Stimulated activated CD4-positive, alpha-beta T cell treated with anti-CD3 and anti-CD28 coated beads, Interleukin-4, amount 100 ng/mL, for 1 hour (primary cell): ENCODE data around the gene PMF1.
"Not testable (repeated sequence)": the region's sequence is repeated elsewhere in the genome, so short reads cannot be mapped to it uniquely, and the experiment has no call there.

ENCODE experiments used
- DNase-seq: peaks from one replicate; pipeline ENCODE4 v3.0.0-alpha.2; 2020

PMF1 gene, protein sequence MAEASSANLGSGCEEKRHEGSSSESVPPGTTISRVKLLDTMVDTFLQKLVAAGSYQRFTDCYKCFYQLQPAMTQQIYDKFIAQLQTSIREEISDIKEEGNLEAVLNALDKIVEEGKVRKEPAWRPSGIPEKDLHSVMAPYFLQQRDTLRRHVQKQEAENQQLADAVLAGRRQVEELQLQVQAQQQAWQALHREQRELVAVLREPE

DNA sequence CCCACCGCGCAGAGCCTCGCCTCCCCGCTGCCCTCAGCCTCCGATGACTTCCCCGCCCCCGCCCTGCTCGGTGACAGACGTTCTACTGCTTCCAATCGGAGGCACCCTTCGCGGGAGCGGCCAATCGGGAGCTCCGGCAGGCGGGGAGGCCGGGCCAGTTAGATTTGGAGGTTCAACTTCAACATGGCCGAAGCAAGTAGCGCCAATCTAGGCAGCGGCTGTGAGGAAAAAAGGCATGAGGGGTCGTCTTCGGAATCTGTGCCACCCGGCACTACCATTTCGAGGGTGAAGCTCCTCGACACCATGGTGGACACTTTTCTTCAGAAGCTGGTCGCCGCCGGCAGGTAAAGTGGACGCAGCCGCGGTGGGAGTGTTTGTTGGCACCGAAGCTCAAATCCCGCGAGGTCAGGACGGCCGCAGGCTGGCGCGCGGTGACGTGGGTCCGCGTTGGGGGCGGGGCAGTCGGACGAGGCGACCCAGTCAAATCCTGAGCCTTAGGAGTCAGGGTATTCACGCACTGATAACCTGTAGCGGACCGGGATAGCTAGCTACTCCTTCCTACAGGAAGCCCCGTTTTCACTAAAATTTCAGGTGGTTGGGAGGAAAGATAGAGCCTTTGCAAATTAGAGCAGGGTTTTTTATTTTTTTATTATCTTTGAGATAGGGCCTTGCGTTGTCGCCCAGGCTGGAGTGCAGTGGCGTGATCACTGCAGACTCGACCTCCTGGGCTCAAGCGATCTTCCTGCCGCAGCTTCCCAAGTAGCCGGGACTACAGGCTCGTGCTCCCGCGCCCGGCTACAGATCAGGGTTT, at the start of gene PMF1:
Gene PMF1 (plus strand): TSS at position 175 of the 811 bp plus-strand sequence. CDS start 9 bp downstream, at position 184.
- DNase-seq = peak; percentile 95

DNA sequence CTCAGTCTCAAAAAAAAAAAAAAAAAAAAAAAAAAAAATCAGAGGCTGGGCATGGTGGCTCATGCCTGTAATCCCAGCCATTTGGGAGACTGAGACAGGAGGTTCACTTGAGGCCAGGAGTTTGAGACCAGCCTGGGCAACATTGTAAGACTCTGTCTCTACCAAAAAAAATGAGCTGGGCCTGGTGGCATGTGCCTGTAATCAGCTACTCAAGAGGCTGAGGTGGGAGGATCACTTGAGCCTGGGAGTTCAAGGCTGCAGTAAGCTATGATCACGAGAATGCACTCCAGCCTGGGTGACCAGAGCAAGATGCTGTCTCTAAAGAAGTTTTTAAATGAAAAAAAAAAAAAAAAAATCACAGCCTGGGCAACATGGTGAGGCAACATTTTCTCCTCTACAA, 49.1 kb upstream of the PMF1 start:
- DNase-seq = no peak

DNA sequence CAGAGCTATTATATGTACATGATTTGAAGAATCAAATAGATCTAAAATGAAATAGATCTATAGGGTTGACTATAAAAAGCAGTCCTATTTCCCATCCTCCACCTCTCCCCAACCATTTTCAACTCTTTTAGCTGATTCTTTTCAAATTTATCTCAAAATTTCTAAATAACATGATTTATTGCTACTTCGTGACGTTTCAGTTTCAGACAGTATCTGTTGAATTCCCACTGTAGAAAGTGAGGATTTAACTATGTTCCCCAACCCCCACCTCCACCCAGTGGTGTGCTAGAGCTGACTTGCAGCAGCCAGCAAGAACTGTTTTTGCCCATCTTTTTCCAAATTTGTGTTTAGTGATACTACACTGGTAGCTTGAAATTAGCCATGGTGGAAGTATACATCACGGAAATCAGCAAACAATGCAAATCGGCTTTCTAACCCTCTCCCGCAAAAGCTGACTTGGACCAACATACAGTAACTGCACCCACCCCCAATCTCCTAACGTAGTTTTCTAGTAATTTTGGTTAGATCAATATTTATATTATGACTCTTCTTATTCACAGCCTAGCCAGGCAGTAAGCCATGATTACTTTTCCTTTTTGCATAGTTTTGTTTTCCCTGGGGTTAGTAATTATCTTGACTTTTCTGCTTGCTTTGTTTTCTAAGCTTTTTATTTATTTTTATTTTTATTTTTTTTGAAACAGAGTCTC, 48.5 kb upstream of the PMF1 start:
- no peak for DNase-seq

DNA sequence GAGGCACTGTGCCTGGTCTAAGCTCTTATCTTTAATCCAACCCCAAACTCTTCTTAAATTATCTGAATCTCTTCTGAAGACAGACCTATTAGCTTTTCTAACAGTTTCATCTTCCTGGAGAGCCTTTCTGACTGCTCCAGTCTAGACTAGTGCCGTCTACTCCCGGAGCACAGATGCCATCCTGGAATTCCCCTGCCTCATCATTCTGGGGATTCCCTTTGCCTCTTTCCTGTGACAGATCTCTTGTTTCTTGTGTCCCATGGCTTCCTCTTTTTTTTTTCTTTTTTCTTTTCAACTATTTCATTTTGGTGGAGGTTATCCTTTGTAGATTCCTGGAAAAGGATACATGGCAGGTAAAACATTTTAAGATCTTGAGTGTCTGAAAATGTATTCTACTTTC, 47.7 kb upstream of the PMF1 start:
- DNase-seq = no peak

DNA sequence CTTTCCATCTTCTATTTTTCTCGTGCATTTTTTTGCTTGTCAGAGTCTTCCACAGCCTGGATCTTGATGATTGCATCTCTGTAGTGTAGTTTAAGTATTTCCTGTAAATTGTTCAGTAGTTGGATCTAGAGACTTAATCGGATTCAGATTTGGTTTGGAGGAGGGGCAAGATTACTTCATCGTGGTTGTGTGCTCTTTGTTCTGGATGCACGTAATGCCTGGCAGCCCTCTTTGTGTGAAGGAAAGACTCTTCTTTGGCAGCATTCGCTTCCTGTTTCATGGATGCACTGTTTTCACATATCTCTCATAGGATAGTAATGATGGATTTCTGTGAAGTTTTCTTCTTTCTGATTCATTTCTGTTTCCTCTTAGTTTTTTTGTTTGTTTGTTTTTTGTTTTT, 45.3 kb upstream of the PMF1 start:
- no peak for DNase-seq

DNA sequence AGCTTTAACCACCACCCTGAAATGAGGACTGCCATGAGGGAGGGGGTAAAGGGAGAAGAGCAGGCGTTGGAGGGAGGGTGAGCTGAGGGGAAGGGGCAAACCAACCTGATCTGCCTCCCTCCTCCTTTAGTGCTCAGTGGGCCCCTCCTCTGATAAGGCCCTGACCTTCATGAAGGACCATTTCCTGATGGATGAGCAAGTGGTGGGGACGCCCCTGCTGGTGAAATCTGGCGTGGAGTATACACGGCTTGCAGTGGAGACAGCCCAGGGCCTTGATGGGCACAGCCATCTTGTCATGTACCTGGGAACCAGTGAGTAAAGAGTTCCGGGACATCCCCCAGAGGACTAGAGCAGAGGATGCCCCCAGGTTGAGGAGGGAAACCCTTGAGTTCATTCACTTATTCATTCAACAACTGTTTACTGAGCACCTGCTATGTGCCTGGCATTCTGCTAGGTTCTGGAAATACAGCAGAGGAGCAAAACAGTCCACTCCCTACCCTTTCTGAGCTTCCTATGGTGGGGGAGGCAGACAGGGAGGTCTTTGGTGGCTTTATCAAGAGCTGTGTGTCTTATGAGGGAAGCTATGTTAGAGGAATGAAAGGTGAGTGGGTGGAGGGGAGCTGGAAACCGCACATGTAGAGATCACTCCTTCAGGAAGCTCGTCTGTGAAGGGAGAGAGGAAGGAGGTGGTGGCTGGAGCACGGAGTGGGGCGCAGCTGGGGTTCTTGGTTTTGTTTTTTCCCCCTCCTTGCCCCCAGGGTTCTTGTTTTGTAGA, 39.9 kb upstream of the PMF1 start:
- DNase-seq = no peak

DNA sequence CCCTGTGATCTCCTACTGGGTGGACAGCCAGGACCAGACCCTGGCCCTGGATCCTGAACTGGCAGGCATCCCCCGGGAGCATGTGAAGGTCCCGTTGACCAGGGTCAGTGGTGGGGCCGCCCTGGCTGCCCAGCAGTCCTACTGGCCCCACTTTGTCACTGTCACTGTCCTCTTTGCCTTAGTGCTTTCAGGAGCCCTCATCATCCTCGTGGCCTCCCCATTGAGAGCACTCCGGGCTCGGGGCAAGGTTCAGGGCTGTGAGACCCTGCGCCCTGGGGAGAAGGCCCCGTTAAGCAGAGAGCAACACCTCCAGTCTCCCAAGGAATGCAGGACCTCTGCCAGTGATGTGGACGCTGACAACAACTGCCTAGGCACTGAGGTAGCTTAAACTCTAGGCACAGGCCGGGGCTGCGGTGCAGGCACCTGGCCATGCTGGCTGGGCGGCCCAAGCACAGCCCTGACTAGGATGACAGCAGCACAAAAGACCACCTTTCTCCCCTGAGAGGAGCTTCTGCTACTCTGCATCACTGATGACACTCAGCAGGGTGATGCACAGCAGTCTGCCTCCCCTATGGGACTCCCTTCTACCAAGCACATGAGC, 36.1 kb upstream of the PMF1 start:
- no peak for DNase-seq

DNA sequence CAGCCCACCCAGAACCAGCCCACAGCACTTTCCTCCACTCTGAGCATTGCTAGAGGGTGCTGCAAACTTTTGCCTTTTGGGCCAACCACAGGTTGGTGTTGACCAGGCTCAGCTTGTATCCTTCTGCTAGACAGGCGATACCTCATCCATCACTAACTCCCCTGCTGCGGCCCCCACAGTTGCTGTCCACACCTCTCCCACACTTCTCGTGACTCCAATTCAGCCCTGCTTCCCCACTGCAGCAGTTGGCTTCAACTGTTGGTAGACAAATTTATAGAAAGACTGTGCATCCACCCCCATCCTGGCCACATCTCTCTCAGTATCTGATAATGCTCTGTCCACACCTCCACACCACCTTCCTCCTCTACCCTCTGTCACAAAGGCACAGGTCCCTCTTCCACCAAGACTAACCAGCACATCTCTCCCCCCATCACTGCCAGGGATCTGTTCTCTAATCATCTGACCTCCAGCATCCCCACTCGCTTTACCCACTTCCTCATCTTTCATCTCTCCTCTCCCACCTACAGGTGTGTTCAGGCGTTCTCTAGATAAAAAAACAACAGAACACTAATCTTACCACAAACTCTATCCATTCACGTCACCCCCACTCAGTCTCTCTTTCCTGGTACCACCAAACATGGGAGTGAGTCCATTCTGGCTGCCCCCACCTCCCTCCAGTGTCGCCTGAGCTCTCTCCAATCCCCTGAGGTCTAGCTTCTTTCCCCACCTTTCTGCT, 34.7 kb upstream of the PMF1 start:
- no peak for DNase-seq

DNA sequence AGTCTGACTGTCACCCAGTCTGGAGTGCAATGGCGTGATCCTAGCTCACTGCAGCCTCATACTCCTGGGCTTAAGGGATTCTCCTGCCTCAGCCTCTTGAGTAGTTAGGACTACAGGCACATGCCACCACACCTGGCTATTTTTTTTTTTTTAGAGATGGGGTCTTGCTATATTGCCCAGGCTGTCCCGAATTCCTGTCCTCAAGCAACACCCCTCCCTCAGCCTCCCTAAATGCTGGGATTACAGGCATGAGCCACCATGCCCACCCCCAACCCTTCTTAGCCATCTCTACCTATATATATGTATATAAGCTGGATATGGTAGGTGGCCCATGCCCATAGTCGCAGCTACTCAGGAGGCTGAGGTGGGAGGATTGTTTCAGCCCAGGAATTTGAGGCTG, 32.3 kb upstream of the PMF1 start:
- no peak for DNase-seq

DNA sequence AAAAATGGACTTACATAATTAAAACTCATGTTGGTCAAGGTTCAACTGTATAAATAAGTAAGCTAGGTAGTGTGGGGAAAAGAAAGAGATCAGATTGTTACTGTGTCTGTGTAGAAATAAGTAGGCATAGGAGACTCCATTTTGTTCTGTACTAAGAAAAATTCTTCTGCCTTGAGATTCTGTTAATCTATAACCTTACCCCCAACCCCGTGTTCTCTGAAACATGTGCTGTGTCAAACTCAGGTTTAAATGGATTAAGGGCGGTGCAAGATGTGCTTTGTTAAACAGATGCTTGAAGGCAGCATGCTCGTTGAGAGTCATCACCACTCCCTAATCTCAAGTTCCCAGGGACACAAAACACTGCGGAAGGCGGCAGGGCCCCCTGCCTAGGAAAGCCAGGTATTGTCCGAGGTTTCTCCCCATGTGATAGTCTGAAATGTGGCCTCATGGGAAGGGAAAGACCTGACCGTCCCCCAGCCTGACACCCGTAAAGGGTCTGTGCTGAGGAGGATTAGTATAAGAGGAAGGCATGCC, 31.3 kb upstream of the PMF1 start:
- DNase-seq = not testable (repeated sequence)

DNA sequence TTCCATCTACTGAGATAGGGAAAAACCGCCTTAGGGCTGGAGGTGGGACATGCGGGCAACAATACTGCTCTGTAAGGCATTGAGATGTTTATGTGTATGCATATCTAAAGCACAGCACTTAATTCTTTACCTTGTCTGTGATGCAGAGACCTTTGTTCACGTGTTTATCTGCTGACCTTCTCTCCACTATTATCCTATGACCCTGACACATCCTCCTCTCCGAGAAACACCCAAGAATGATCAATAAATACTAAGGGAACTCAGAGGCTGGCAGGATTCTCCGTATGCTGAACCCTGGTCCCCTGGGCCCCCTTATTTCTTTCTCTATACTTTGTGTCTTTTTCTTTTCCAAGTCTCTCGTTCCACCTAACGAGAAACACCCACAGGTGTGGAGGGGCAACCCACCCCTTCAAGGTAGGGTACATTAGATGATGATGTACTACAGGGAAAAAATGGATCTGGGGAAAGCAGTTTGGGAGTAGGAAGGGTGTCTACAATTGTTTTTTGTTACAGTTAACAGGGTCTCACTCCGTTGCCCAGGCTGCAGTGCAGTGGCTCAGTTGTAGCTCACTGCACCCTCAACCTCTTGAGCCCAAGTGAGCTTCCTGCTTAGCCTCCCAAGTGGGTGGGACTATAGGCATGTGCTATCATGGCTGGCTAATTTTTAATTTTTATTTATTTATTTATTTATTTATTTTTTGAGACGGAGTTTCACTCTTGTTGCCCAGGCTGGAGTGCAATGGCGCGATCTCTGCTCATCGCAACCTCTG, 30.6 kb upstream of the PMF1 start:
- DNase-seq = not testable (repeated sequence)

DNA sequence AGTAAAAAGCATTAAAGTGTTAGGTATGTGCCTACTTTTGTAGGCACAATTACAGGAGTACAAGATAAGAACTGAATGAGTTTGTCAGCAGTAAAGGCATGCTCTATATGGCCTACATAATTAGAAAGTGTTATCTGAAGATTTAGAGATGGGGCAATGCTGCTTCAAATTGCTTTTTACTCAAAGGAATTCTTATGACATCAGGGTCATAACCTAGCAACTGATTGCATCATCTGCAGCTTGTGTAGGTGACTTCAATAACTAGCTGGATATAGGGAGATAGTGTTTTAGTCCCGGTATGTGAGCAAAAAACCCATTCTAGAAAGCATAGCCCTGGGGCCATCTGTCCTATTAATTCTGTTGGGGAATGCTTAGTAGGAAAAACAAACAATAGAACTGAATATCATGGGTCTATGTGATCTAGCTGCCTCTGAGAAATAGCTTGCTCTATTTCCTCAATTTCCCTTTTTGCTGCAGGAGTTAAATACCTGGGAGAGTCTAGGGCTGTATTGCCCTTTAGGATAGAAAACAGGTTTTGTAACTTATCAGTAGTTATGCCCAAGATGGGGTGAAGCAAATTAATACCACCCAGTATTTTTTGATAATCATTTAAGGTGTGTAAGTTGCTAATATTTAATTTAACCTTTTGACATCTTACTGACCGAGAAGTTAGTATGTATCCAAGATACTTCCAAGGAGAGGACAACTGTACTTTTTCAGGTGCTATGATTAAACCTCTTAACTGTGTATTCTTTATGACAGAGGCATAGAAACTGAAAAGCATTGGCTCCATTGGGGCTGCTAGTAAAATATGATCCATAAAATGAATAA, 26.2 kb upstream of the PMF1 start:
- DNase-seq = not testable (repeated sequence)

DNA sequence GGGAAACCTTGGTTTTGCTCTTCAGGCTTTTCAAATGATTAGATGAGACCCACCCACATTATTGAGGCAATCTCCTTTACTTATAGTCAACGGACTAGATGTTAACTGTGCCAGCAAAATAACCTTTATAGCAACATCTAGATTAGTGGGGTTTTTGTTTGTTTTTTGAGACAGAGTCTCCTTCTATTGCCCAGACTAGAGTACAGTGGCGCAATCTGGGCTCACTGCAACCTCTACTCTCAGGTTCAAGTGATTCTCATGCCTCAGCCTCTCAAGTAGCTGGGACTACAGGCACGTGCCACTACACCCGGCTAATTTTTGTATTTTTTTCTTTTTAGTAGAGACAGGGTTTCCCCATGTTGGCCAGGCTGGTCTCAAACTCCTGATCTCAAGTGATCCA, 22.5 kb upstream of the PMF1 start:
- not testable (repeated sequence) for DNase-seq

DNA sequence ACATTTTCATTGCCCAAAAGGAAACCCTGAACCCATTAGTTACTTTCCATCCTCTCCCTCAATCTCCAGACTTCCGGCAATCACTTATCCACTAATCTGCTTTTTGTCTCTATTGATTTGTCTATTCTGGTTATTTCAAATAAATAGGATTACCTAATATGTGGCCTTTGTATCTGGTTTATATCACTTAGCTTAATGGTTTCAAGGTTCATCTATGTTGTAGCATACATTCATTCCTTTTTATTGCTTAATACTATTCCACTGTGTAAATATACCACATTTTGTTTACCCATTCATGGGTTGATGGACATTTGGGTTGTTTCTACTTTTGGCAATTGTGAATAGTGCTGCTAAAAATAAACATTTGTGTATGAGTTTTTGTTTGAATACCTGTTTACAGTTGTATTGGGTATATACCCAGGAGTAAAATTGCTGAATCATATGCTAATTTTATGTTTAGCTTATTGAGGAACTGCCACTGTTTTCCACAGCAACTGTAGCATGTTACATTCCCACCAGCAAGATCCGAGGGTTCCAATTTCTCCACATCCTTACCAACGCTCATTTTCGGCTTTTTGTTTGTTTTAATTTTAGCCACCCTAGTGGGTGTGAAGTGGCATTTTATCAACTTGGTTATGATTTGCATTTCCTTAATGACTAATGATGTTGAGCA, 21.4 kb upstream of the PMF1 start:
- no peak for DNase-seq

DNA sequence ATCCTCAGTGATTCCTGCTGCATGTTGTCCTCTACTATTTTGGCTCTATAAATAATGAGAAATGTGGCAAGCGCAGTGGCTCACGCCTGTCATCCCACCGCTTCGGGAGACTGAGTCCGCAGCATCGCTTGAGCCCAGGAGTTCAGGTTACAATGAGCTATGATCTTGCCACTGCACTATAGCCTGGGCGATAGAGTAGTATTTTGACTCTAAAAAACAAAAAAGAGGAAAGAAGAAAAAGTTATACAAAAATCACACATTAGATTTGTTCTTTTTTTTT, 19.7 kb upstream of the PMF1 start:
- DNase-seq = no peak

DNA sequence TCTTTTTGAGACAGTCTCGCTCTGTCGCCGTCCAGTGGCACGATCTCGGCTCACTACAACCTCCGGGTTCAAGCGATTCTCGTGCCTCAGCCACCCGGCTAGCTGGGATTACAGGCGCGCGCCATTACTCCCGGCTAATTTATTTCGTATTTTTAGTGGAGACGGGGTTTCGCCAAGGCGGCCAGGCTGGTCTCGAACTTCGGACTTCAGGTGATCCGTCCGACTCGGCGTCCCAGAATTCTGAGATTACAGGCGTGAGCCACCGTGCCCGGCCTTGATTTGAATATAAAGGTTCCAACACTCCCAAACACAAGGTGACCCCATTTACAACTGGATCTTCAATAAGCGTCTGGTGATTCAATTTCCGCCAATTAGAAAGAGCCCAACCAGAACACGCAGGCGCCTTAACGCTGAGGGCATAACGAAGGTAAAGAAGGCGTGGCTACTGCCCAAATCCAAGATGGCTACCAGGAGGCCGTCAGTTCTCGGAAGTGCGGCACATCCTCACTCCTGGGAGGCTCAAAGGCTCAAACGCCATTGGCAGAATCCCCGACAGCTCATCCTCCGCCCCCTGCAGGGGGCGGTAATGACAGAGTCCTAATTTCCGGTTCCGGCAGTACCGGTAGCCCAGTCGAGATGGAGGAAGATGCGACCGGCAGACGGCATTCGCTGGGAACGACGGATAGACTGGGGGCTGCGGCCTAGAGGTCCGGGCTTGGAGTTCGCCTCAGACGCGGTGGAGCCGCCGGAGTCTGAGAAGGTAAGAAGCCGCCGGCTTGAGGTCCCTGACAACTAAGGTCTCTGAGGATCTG, 19.1 kb upstream of the PMF1 start, which contains the start of gene SLC25A44:
Gene SLC25A44 (plus strand): TSS at position 617 of the 812 bp plus-strand sequence. CDS start 5,744 bp downstream, outside the sequence.
- DNase-seq = peak; percentile 93

DNA sequence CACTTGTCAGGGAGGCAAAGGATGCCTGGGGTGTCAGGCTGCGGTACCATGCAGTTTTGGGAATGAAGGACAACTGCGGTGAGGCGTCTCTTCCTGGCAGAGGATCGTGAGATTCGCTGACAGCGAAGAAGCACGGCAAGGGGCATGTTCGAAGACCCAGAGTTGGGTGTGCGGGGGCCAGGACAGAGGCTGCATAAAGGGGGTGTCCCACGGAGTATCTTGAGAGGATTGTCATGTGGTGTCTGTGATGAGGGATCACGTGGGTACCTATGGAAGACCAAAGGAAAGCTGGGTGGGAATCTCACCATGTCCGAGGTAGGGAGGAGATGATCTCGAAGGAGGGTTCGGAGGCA, 18.5 kb upstream of the PMF1 start:
- DNase-seq = no peak

DNA sequence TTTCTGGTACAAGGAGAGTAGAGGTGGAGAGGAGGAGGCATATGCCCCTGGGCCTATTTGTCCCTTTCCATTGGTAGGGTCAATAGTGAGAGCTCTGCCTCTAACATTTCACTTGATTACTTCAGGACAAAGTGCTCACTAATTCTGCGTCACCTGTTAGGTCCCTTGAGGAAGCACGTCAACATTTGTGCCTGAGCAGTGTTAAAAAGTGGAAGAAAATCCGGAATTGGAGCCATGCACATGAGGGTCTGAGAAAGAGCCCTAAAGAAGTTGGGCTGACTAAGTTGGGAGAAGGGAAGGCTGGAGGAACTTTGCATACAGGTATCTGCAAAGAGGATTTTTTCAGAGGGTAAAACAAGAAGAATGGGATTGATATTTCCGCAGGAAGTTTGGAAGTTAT, 17.0 kb upstream of the PMF1 start:
- no peak for DNase-seq

DNA sequence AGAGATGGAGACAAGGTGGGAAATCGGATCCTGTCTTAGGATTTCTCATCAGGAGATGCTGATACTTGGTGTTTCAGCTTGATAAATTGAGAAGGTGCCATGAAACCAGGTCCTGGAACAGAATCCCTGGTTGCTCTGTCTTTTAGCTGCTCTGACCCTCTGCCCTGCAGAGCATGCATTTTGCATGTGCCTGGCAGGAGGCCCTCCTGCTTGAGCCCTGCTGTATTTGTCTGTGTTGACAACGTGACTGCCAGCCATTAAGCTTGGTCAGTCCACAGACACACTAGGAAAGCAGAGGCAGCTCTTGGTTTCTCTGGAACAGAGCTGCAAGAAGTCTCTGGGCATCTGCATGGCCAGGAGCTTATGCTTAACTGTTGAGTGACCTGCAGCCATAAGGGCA, 16.4 kb upstream of the PMF1 start:
- DNase-seq = no peak
